Neural progenitor cell (in vitro differentiated cells): ENCODE data around the gene ZSCAN9.

Experiments
- EZH2 ChIP-seq: fragments of 200-600 bp; sonication (generic); IDR thresholded peaks from 2 replicates; pipeline ENCODE4 v1.6.1; 2017; ENCODE audit warnings: antibody characterized with exemption, mild to moderate bottlenecking, moderate library complexity
- EZH2phosphoT487 ChIP-seq: fragments of 200-600 bp; sonication (generic); IDR thresholded peaks from 2 replicates; pipeline ENCODE4 v1.6.1; 2017; ENCODE audit warnings: antibody characterized with exemption
- TF ChIP-seq, protein P1 (sequence below): fragments of 200-600 bp; sonication (generic); IDR thresholded peaks from 2 replicates; pipeline ENCODE4 v1.5.1; 2017; ENCODE audit warnings: antibody characterized with exemption, mild to moderate bottlenecking

DNA sequence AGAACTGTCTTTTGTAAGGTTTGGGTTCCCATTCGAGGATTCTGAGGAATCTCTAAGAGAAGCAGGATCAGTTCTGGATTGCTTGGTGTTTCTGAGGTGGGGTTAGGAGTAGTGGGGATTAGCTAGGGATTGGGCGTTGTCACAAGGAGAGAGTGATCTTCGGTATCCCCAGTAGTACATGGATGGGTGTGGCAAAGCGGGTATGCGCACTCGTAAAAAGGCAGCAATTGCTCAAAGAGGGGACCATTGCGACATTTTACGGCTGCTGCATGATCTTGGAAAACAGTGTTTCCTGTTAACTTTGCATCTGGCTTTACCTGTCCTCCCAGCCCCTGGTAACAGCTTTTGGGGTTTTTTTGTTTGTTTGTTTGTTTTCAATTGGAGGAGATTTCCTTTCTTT lies 9.7 kb upstream of the ZSCAN9 start:
- TF ChIP-seq EZH2: no peak
- TF ChIP-seq, protein P1, sequence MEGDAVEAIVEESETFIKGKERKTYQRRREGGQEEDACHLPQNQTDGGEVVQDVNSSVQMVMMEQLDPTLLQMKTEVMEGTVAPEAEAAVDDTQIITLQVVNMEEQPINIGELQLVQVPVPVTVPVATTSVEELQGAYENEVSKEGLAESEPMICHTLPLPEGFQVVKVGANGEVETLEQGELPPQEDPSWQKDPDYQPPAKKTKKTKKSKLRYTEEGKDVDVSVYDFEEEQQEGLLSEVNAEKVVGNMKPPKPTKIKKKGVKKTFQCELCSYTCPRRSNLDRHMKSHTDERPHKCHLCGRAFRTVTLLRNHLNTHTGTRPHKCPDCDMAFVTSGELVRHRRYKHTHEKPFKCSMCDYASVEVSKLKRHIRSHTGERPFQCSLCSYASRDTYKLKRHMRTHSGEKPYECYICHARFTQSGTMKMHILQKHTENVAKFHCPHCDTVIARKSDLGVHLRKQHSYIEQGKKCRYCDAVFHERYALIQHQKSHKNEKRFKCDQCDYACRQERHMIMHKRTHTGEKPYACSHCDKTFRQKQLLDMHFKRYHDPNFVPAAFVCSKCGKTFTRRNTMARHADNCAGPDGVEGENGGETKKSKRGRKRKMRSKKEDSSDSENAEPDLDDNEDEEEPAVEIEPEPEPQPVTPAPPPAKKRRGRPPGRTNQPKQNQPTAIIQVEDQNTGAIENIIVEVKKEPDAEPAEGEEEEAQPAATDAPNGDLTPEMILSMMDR: no peak
- TF ChIP-seq EZH2phosphoT487: no peak
